ENCODE measurements around the gene CEND1.

The CEND1 gene

DNA sequence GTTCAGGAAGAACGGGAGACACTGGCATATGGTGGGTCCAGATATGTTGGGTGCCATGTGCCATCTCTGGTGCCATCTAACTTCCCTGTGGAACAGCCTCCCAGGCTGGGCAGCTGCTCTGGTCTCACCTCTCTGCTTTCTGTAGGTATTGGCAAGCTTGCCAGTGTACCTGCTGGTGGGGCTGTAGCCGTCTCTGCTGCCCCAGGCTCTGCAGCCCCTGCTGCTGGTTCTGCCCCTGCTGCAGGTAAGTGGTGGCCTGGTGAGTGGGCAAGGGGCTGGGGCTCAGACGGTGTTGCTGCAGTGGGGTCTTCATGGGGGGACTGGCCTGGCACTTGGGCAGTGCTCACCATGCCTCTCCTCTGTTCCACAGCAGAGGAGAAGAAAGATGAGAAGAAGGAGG, 22.5 kb upstream of the CEND1 start:
- no peaks in the 10 kb centered on the region for H3K27me3 ChIP-seq (replicated peaks)
- no peak overlapping the region for H3K4me3 ChIP-seq (ENCODE audit: low read depth, low read length)
- H3K36me3 ChIP-seq (replicated peaks): peaks cover 40% of the 10 kb centered on the region
- in situ Hi-C loops (cut with HindIII; ENCODE audit: low pct_ligation_motif_present, low sequenced_read_pairs): no loop called here
- DNase-seq: no peak
- no peak for TF ChIP-seq CTCF (IDR thresholded peaks at IDR 0.05; ENCODE audit: low read depth, low read length, missing control alignments)
- no peak overlapping the region for H3K27ac ChIP-seq

DNA sequence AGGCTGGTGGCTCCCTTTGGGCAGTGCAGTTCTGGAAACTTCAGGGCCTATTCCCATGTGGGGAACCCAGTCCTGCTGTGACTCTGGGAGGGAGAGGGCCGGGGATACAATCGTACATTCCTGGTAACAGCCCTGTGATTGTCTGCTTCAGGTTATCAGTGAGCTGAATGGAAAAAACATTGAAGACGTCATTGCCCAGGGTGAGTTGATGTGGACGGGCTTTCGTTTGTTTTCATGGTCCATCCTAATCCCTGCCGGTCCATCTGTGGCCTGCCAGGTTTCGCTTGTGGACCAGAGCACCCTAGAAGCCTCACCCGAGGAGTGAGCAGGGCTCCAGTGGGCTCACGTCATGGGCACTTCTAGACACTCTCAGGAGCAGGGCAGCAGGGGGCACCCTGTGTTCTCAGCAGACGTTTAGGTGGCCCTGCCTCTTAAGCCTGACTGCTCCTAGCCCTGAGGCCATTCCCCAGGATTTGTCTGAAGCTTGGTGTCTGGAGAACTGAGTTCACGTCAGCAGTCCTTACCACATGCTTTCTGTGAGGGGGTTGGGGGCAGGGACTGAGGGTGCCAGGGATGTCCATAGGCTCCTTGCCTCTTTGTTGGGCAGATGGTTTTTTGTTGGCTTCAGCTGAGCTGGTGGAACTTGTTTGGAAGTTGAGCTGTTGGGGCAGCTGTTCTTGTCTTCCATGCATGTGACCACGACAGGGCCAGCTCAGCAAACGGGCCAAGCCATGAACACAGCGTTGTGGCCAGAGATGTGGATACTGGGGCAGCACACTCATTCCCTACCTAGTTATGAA, 21.8 kb upstream of the CEND1 start:
- DNase-seq: no peak
- peak; percentile 43 for TF ChIP-seq CTCF (IDR thresholded peaks at IDR 0.05; ENCODE audit: low read depth, low read length, missing control alignments)
- Histone ChIP-seq H3K27me3 (replicated peaks) (no peaks in the 10 kb centered on the region), H3K4me3 (ENCODE audit: low read depth, low read length) (peak overlapping the region; percentile 92), H3K36me3 (replicated peaks) (peaks cover 40% of the 10 kb centered on the region), H3K27ac (no peak overlapping the region)
- in situ Hi-C loops (cut with HindIII; ENCODE audit: low pct_ligation_motif_present, low sequenced_read_pairs): no loop called here

- no peak for TF ChIP-seq CTCF (IDR thresholded peaks at IDR 0.05; ENCODE audit: low read depth, low read length, missing control alignments)
- Histone ChIP-seq H3K36me3 (replicated peaks) (peaks cover 38% of the 10 kb centered on the region), H3K27me3 (replicated peaks) (no peaks in the 10 kb centered on the region), H3K27ac (peak overlapping the region; percentile 99), H3K4me3 (ENCODE audit: low read depth, low read length) (peak overlapping the region; percentile 92)
- in situ Hi-C loops (cut with HindIII; ENCODE audit: low pct_ligation_motif_present, low sequenced_read_pairs): no loop called here
- DNase-seq: no peak
Measured at GRCh38 chr11:810040-810567, 20.2 kb upstream of the CEND1 start.

GRCh38 chr11:809287-810039, 19.6 kb upstream of the CEND1 start, which contains the start of gene RPLP2:
Gene RPLP2 (plus strand): TSS chr11:809967. CDS start chr11:810235, 268 bp downstream.
- in situ Hi-C loops (cut with HindIII; ENCODE audit: low pct_ligation_motif_present, low sequenced_read_pairs): no loop called here
- Histone ChIP-seq H3K4me3 (ENCODE audit: low read depth, low read length) (peak within 1 kb of the TSS; percentile 92), H3K27me3 (replicated peaks) (no peaks in the 10 kb centered on the region), H3K27ac (peak within 1 kb of the TSS; percentile 99), H3K36me3 (replicated peaks) (peaks cover 36% of the 10 kb centered on the region)
- peak; percentile 95 for DNase-seq
- TF ChIP-seq CTCF (IDR thresholded peaks at IDR 0.05; ENCODE audit: low read depth, low read length, missing control alignments): no peak

GRCh38 chr11:808427-809286, 18.8 kb upstream of the CEND1 start:
- no peaks in the 10 kb centered on the region for H3K27me3 ChIP-seq (replicated peaks)
- in situ Hi-C loops (cut with HindIII; ENCODE audit: low pct_ligation_motif_present, low sequenced_read_pairs): no loop called here
- TF ChIP-seq CTCF (IDR thresholded peaks at IDR 0.05; ENCODE audit: low read depth, low read length, missing control alignments): no peak
- H3K4me3 ChIP-seq (ENCODE audit: low read depth, low read length): peak overlapping the region; percentile 92
- H3K36me3 ChIP-seq (replicated peaks): peaks cover 30% of the 10 kb centered on the region
- H3K27ac ChIP-seq: peak overlapping the region; percentile 99
- no peak for DNase-seq

Measured in brain microvascular endothelial cell (primary cell).